H9 (cell line): ENCODE data around the gene HUS1B. TPM values are rescaled to one million over a fixed set of nuclear protein-coding genes. Genes with fewer than 3 reads are reported as not detected.

ENCODE experiments used
- DNase-seq: peaks from one replicate; pipeline ENCODE4 v3.0.0-alpha.2; 2017
- H2AFZ ChIP-seq: one replicate; pipeline ENCODE4 v1.6.1; 2013; ENCODE audit warnings: mild to moderate bottlenecking, low read length, control low read depth, moderate library complexity
- H2AK5ac ChIP-seq: 2 replicates; pipeline ENCODE4 v1.6.1; 2013; ENCODE audit warnings: low read length, control low read depth, mixed read lengths; ENCODE audit not compliant: insufficient read length
- H2BK120ac ChIP-seq: one replicate; pipeline ENCODE4 v1.6.1; 2013; ENCODE audit warnings: low read depth, mild to moderate bottlenecking, low read length, control low read depth, inconsistent platforms; ENCODE audit not compliant: poor library complexity, severe bottlenecking
- H2BK12ac ChIP-seq: 2 replicates; pipeline ENCODE4 v1.6.1; 2013; ENCODE audit warnings: low read length, control low read depth, mixed read lengths, low read depth; ENCODE audit not compliant: insufficient read length
- H2BK15ac ChIP-seq: 2 replicates; pipeline ENCODE4 v1.6.1; 2013; ENCODE audit warnings: low read depth, low read length, control low read depth
- H2BK20ac ChIP-seq: one replicate; pipeline ENCODE4 v1.6.1; 2013; ENCODE audit warnings: low read depth, mild to moderate bottlenecking, low read length, control low read depth, inconsistent platforms; ENCODE audit not compliant: poor library complexity, severe bottlenecking
- H2BK5ac ChIP-seq: 2 replicates; pipeline ENCODE4 v1.6.1; 2013; ENCODE audit warnings: low read length, control low read depth, mixed read lengths; ENCODE audit not compliant: insufficient read length
- H3K14ac ChIP-seq: 2 replicates; pipeline ENCODE4 v1.6.1; 2013; ENCODE audit warnings: low read length, control low read depth; ENCODE audit not compliant: insufficient read depth
- H3K18ac ChIP-seq: 2 replicates; pipeline ENCODE4 v1.6.1; 2013; ENCODE audit warnings: low read depth, mild to moderate bottlenecking, mixed read lengths, low read length, control low read depth; ENCODE audit not compliant: insufficient read length
- H3K23ac ChIP-seq: 2 replicates; pipeline ENCODE4 v1.6.1; 2013; ENCODE audit warnings: low read length, control low read depth, mixed read lengths, low read depth; ENCODE audit not compliant: insufficient read length
- H3K23me2 ChIP-seq: 2 replicates; pipeline ENCODE4 v1.6.1; 2013; ENCODE audit warnings: low read depth, mild to moderate bottlenecking, mixed read lengths, low read length, control low read depth; ENCODE audit not compliant: insufficient read length, poor library complexity, severe bottlenecking
- H3K27ac ChIP-seq: 2 replicates; pipeline ENCODE4 v1.5.1; 2013; ENCODE audit warnings: low read length, control low read depth, mixed read lengths, low read depth; ENCODE audit not compliant: insufficient read length
- H3K27me3 ChIP-seq: 2 replicates; pipeline ENCODE4 v1.6.1; 2013; ENCODE audit warnings: low read length, control low read depth, inconsistent platforms; ENCODE audit not compliant: insufficient read depth
- H3K4ac ChIP-seq: 2 replicates; pipeline ENCODE4 v1.6.1; 2013; ENCODE audit warnings: low read depth, mild to moderate bottlenecking, control low read depth, inconsistent platforms, low read length, moderate library complexity
- H3K4me1 ChIP-seq: 2 replicates; pipeline ENCODE4 v1.6.1; 2013; ENCODE audit warnings: low read length, control low read depth, inconsistent platforms; ENCODE audit not compliant: insufficient read depth
- H3K4me2 ChIP-seq: 2 replicates; pipeline ENCODE4 v1.6.1; 2013; ENCODE audit warnings: low read length, control low read depth, mixed read lengths; ENCODE audit not compliant: insufficient read length, insufficient read depth
- H3K56ac ChIP-seq: 2 replicates; pipeline ENCODE4 v1.6.1; 2013; ENCODE audit warnings: low read depth, mild to moderate bottlenecking, mixed read lengths, low read length, control low read depth; ENCODE audit not compliant: insufficient read length
- H3K79me1 ChIP-seq: 2 replicates; pipeline ENCODE4 v1.6.1; 2013; ENCODE audit warnings: low read depth, mild to moderate bottlenecking, moderate library complexity, low read length, control low read depth, inconsistent platforms; ENCODE audit not compliant: insufficient read depth, poor library complexity, severe bottlenecking
- H3K79me2 ChIP-seq: 2 replicates; pipeline ENCODE4 v1.6.1; 2013; ENCODE audit warnings: low read length, control low read depth, inconsistent platforms; ENCODE audit not compliant: insufficient read depth
- H3K9ac ChIP-seq: 2 replicates; pipeline ENCODE4 v1.6.1; 2013; ENCODE audit warnings: low read length, control low read depth, mixed read lengths; ENCODE audit not compliant: insufficient read length; ENCODE audit errors: extremely low read depth
- H3K9me3 ChIP-seq: one replicate; pipeline ENCODE4 v1.6.1; 2013; ENCODE audit warnings: low read depth, low read length, inconsistent platforms; ENCODE audit not compliant: control insufficient read depth
- H3T11ph ChIP-seq: one replicate; pipeline ENCODE4 v1.6.1; 2013; ENCODE audit warnings: mild to moderate bottlenecking, low read length, control low read depth, inconsistent platforms
- H4K20me1 ChIP-seq: one replicate; pipeline ENCODE4 v1.6.1; 2013; ENCODE audit not compliant: control insufficient read depth, insufficient read length, insufficient read depth
- H4K5ac ChIP-seq: 2 replicates; pipeline ENCODE4 v1.6.1; 2013; ENCODE audit warnings: low read depth, mild to moderate bottlenecking, mixed read lengths, low read length, control low read depth; ENCODE audit not compliant: insufficient read length
- H4K8ac ChIP-seq: replicated peaks from 2 replicates; pipeline ENCODE4 v1.6.1; 2013; ENCODE audit warnings: low read length, control low read depth, mixed read lengths, low read depth; ENCODE audit not compliant: insufficient read length
- H4K91ac ChIP-seq: 2 replicates; pipeline ENCODE4 v1.6.1; 2013; ENCODE audit warnings: low read depth, mild to moderate bottlenecking, moderate library complexity, mixed read lengths, low read length, control low read depth; ENCODE audit not compliant: insufficient read length
- H3K27ac Mint-ChIP-seq, 3 experiments: 2 replicates in 2 of 3; 3 replicates in 1 of 3; pipeline ENCODE4 v1.8.0; 2020 to 2021; ENCODE audit warnings: mixed read lengths in 3 of 3, mild to moderate bottlenecking in 1 of 3, moderate library complexity in 1 of 3
- H3K27me3 Mint-ChIP-seq: 2 replicates; pipeline ENCODE4 v1.8.0; 2021; ENCODE audit warnings: low read depth, mild to moderate bottlenecking, moderate library complexity, mixed read lengths
- H3K36me3 Mint-ChIP-seq, 3 experiments: 2 replicates in 2 of 3; 3 replicates in 1 of 3; pipeline ENCODE4 v1.8.0; 2020 to 2021; ENCODE audit warnings: low read depth in 3 of 3, mixed read lengths in 3 of 3; ENCODE audit not compliant: insufficient read depth in 1 of 3
- H3K4me1 Mint-ChIP-seq, 2 experiments: 2 replicates each; pipeline ENCODE4 v1.8.0; 2020; ENCODE audit warnings: mixed read lengths in 2 of 2
- H3K4me3 Mint-ChIP-seq, 2 experiments: 2 replicates in 1 of 2; 3 replicates in 1 of 2; pipeline ENCODE4 v1.8.0; 2020 to 2021; ENCODE audit warnings: mild to moderate bottlenecking in 2 of 2, mixed read lengths in 2 of 2, moderate library complexity in 1 of 2
- H3K9me3 Mint-ChIP-seq, 2 experiments: 2 replicates in 1 of 2; 3 replicates in 1 of 2; pipeline ENCODE4 v1.8.0; 2020; ENCODE audit warnings: mild to moderate bottlenecking in 2 of 2, mixed read lengths in 2 of 2, moderate library complexity in 1 of 2
- CTCF ChIP-seq: fragments of 200-600 bp; sonication (generic); conservative IDR thresholded peaks from 3 replicates; pipeline ENCODE4 v1.8.0; 2021; ENCODE audit warnings: antibody characterized with exemption, mild to moderate bottlenecking
- WGBS: extraction: QIAGEN DNeasy Blood & Tissue Kit; methylation state at CpG from one replicate; pipeline ENCODE4 v1.1.7; 2013; ENCODE audit warnings: missing lambda C conversion rate, low lambda C conversion rate, mixed read lengths; ENCODE audit not compliant: insufficient read length; ENCODE audit errors: extremely low coverage; 5-methylcytosine and 5-hydroxymethylcytosine counted together
- total RNA-seq: library from RNA; stranded (reverse); gene quantifications from 2 replicates; pipeline ENCODE4 v1.2.1, GENCODE V29; 2021

HUS1B gene
- total RNA-seq, 1 experiment from 2014 or later = 0.96 TPM

GRCh38 chr6:652865-653264 lies 4.0 kb downstream of the HUS1B start:
- H3K23ac ChIP-seq = no peak overlapping the region
- no peaks in the 10 kb centered on the region for H3K23me2 ChIP-seq
- H3K9me3 Mint-ChIP-seq = no peaks in the 10 kb centered on the region; a peak in 1 of 5 replicates
- H4K91ac ChIP-seq = no peak overlapping the region
- no peak overlapping the region for H3K4ac ChIP-seq
- no peak overlapping the region for H2BK5ac ChIP-seq
- H3K27ac ChIP-seq = no peak overlapping the region
- H4K8ac ChIP-seq = no peak overlapping the region
- no peak overlapping the region for H2AK5ac ChIP-seq
- H3K27me3 Mint-ChIP-seq = no peaks in the 10 kb centered on the region
- no peaks in the 10 kb centered on the region for H3K79me1 ChIP-seq
- peak overlapping the region in 2 of 3 experiments; percentile 13 to 27; a peak in 1 of 7 replicates for H3K27ac Mint-ChIP-seq
- H2BK12ac ChIP-seq = no peak overlapping the region
- no peak overlapping the region for H2BK20ac ChIP-seq
- no peak overlapping the region for H4K5ac ChIP-seq
- H3K9me3 ChIP-seq = no peaks in the 10 kb centered on the region
- no peak for TF ChIP-seq CTCF
- no peak overlapping the region for H2BK120ac ChIP-seq
- H3K14ac ChIP-seq = no peak overlapping the region
- H3K18ac ChIP-seq = no peak overlapping the region
- H3K4me2 ChIP-seq = no peak overlapping the region
- H3K4me1 Mint-ChIP-seq = peaks cover 37% of the 10 kb centered on the region in 2 experiments
- no peak for DNase-seq
- H3K56ac ChIP-seq = no peak overlapping the region
- H2BK15ac ChIP-seq = no peak overlapping the region
- H3T11ph ChIP-seq = no peak overlapping the region
- no CpG with 5 or more reads among the region's 3 CpGs for WGBS
- no peak overlapping the region for H3K4me3 Mint-ChIP-seq
- H3K36me3 Mint-ChIP-seq = peaks cover 9 to 19% (median 11%) of the 10 kb centered on the region in 3 experiments; a peak in 6 of 7 replicates
- no peaks in the 10 kb centered on the region; the same call in 1 of the 2 replicates for H3K79me2 ChIP-seq
- H3K9ac ChIP-seq = no peak overlapping the region
- H3K27me3 ChIP-seq = no peaks in the 10 kb centered on the region
- H3K4me1 ChIP-seq = no peaks in the 10 kb centered on the region; the same call in 1 of the 2 replicates
- H2AFZ ChIP-seq = no peak overlapping the region
- no peaks in the 10 kb centered on the region for H4K20me1 ChIP-seq
